Activated CD8-positive, alpha-beta memory T cell treated with anti-CD3 and anti-CD28 coated beads, Interleukin-2, amount 50 U/mL, for 1 hour (primary cell): ENCODE data around the gene NDUFC2.
"Not testable (repeated sequence)": the region's sequence is repeated elsewhere in the genome, so short reads cannot be mapped to it uniquely, and the experiment has no call there.

Experiments used
- DNase-seq: peaks from one replicate; pipeline ENCODE4 v3.0.0-alpha.2; 2020; ENCODE audit errors: extremely low read depth

The NDUFC2 gene

DNA sequence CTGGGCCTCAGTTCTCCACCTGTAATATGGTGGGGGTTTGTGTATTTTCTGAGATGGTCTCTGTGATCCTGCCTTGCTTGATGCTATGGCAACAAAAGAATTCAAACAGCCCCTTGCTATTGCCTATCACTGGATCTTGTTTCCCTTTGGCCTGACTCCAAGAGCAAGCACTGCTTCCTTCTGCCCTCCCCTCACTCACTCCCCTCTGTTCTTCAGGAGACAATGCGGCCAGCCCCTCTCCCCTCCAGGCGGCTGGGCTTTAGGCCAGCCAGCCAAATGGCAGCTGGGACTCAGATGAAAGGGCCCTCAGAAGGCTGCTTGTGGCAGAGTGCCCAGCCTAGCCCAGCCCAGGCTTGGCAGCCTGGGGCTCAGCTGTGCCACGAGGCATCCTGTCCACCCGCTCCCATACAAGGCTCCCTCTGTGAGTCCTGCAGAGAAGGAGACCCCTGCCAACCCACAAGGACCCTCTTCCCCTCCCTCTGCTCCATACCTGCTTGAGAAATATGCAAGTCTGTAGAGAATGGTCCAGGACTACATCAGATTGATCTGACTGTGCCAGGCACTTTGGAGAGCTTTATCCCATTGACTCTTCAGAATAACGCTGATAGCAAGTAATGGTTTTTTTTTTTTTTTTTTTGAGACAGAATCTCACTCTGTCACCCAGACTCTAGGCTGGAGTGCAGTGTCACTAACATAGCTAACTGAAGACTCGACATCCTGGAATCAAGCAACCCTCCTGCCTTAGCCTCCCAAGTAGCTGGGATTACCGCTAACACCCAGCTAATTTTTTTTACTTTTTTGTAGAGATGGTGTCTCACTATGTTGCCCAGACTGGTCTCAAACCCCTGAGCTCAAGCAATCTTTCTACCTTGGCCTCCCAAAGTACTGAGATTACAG lies 49.0 kb downstream of the NDUFC2 start:
- DNase-seq: no peak

DNA sequence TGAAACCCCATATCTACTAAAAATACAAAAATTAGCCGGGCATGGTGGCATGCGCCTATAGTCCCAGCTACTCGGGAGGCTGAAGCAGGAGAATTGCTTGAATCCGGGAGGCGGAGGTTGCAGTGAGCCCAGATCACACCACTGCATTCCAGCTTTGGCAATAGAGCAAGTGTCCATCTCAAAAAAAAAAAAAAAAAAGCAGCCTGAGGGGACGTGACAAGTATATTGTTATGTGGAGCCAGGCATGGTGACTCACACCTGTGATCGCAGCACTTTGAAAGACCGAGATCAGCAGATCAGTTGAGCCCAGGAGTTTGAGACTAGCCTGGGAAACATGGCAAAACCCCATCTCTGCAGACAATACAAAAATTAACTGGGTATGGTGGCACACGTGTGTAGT lies 51.2 kb downstream of the NDUFC2 start:
- DNase-seq: not testable (repeated sequence)

- no peak for DNase-seq
These were observed 51.9 kb downstream of the NDUFC2 start for GRCh38 chr11:78027759-78028158.

- no peak for DNase-seq
These were observed 54.3 kb downstream of the NDUFC2 start for GRCh38 chr11:78025378-78025777.

DNA sequence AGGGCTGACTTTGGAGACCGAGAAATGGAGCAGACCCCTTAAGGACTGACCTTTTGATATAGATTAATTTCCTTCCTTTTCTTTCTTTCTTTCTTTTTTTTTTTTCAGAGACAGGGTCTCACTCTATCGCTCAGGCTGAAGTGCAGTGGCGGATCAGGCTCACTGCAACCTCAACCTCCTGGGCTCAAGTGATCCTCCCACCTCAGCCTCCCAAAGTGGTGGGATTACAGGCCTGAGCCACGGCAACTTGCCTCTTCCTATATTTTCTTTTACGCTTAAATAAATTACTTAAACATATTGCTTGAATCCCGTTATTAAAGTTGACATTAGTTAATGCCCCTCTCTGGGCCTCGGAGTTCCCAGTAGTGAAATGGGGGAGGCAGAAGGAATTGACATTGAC lies 56.2 kb downstream of the NDUFC2 start:
- no peak for DNase-seq

- no peak for DNase-seq
These were observed 57.0 kb downstream of the NDUFC2 start, which contains the start of gene KCTD14 for GRCh38 chr11:78022397-78023396. KCTD14 (minus strand) TSS chr11:78023276; CDS start chr11:78023249, 27 bp downstream.

DNA sequence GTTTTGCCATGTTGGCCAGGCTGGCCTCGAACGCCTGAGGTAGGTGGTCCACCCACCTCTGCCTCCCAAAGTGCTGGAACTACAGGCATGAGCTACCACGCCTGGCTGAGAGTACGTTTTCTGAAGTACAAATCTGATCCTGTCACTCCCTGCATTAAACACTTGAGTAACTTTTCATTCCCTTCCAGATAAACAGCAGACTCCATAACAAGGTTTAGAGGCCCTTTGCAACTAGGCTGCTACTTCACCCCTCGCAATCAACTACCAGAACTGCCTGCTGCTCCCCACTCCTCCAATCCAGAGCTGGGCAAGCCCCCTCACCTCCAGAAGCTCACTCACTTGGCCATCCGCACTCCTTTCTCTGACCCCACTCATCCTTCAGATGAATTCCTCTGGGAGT lies 58.1 kb downstream of the NDUFC2 start:
- no peak for DNase-seq

DNA sequence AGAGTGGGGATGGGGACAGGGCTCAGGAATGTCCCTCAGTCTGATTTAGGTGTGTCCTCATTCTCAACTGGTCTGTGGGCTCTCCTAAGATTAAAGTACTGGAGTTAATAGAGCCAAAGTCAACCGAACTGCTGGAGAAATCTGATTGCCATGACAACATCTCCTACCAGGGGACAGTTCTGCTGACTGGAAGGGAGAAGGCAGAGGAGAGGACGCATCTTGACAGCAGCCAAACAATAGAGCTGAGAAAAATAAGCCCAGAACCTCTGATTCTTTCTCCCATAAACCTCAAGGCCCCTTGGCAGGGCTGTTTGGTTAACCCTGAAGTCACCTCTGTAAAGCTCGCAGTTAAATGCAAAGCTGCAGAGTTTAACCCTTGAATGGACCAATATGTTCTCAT lies 59.4 kb downstream of the NDUFC2 start:
- DNase-seq: no peak

GRCh38 chr11:78019808-78020207 lies 59.9 kb downstream of the NDUFC2 start:
- no peak for DNase-seq
